OCI-LY7 (cell line): ENCODE measurements around the gene PLEKHM3. TPM values are rescaled to one million over a fixed set of nuclear protein-coding genes. Genes with fewer than 3 reads are reported as not detected.

Experiments used
- BruUV-seq: library from RNA; stranded (reverse); fragments of 400-500 nt; replicated peaks from 2 replicates; lab custom pipeline; 2021; lab: Mats Ljungman, UMichigan
- CTCF ChIA-PET: fragments of 300-600 bp; sonication (Branson Sonifier 250); formaldehyde crosslinking; loops from one replicate; lab custom pipeline; 2022; ENCODE audit warnings: antibody characterized with exemption; ENCODE audit not compliant: unreplicated experiment; lab: Charles Lee
- POLR2A ChIA-PET: fragments of 300-600 bp; sonication (Branson Sonifier 250); formaldehyde crosslinking; loops from one replicate; lab custom pipeline; 2022; ENCODE audit warnings: antibody characterized with exemption; lab: Charles Lee
- DNase-seq: peaks from one replicate; pipeline ENCODE4 v3.0.0-alpha.2; 2015; ENCODE audit warnings: low spot score
- H2AFZ ChIP-seq: fragments of 200-600 bp; sonication (generic), shearing (Covaris generic); 2 replicates; pipeline ENCODE4 v1.6.1; 2014; ENCODE audit warnings: mild to moderate bottlenecking, antibody characterized with exemption, low read length, moderate library complexity
- H3K27ac ChIP-seq: fragments of 200-600 bp; sonication (generic); 2 replicates; pipeline ENCODE4 v1.5.1; 2014; ENCODE audit warnings: mixed run types, low read depth, mild to moderate bottlenecking, moderate library complexity, low read length, inconsistent platforms; ENCODE audit not compliant: poor library complexity, severe bottlenecking
- H3K36me3 ChIP-seq: fragments of 200-600 bp; sonication (generic); 2 replicates; pipeline ENCODE4 v1.6.1; 2014; ENCODE audit warnings: mild to moderate bottlenecking, antibody characterized with exemption, low read length, moderate library complexity, mixed read lengths; ENCODE audit not compliant: insufficient read depth
- H3K4me1 ChIP-seq: fragments of 200-600 bp; sonication (generic); 2 replicates; pipeline ENCODE4 v1.5.1; 2014; ENCODE audit warnings: mild to moderate bottlenecking, low read length; ENCODE audit not compliant: insufficient read depth, poor library complexity, severe bottlenecking
- H3K4me2 ChIP-seq: fragments of 200-600 bp; sonication (generic); 2 replicates; pipeline ENCODE4 v1.6.1; 2014; ENCODE audit warnings: mild to moderate bottlenecking, low read length
- H3K4me3 ChIP-seq: fragments of 200-600 bp; sonication (generic); 2 replicates; pipeline ENCODE4 v1.5.1; 2014; ENCODE audit warnings: mild to moderate bottlenecking, low read depth, low read length; ENCODE audit not compliant: poor library complexity, severe bottlenecking
- H3K79me2 ChIP-seq: fragments of 200-600 bp; sonication (generic); 2 replicates; pipeline ENCODE4 v1.6.1; 2016; ENCODE audit warnings: low read depth, mild to moderate bottlenecking, low read length, moderate library complexity, mixed read lengths; ENCODE audit not compliant: insufficient read depth
- H3K9me2 ChIP-seq: fragments of 200-600 bp; sonication (generic); 2 replicates; pipeline ENCODE4 v1.6.1; 2016; ENCODE audit warnings: mild to moderate bottlenecking, low read length, mixed read lengths; ENCODE audit not compliant: insufficient read depth
- H3K9me3 ChIP-seq: fragments of 200-600 bp; sonication (generic); 2 replicates; pipeline ENCODE4 v1.6.1; 2014; ENCODE audit warnings: mild to moderate bottlenecking, mixed run types, low read length, mixed read lengths
- H4K20me1 ChIP-seq: fragments of 200-600 bp; sonication (generic); 2 replicates; pipeline ENCODE4 v1.6.1; 2014; ENCODE audit warnings: mild to moderate bottlenecking, antibody characterized with exemption, low read length, moderate library complexity, mixed read lengths; ENCODE audit not compliant: insufficient read depth
- EZH2phosphoT487 ChIP-seq: fragments of 200-600 bp; sonication (generic); IDR thresholded peaks from 2 replicates; pipeline ENCODE4 v1.6.1; 2018; ENCODE audit warnings: low read depth, borderline replicate concordance, mild to moderate bottlenecking, mixed run types, antibody characterized with exemption, low read length, moderate library complexity, mixed read lengths
- intact Hi-C: fragments of 100-400 bp; cut with micrococcal nuclease; formaldehyde crosslinking; loops from one replicate; pipeline ENCODE4 v1.10.0; 2022; ENCODE audit not compliant: unreplicated experiment
- total RNA-seq, 2 experiments: library from RNA; depleted of rRNA in 1 of 2; stranded (reverse); fragments of >200 nt in 1 of 2; shearing (Covaris generic) in 1 of 2; gene quantifications; 2 replicates each; pipeline ENCODE4 v1.2.3, GENCODE V29; 2014 to 2022
- TF ChIP-seq, protein P1 (sequence below): fragments of 200-600 bp; sonication (generic); conservative IDR thresholded peaks from 2 replicates; pipeline ENCODE4 v1.5.1; 2014; ENCODE audit warnings: mild to moderate bottlenecking, antibody characterized with exemption, low read length, moderate library complexity, mixed read lengths

PLEKHM3 gene
- total RNA-seq, 2 experiments from 2014 or later = 3.7 to 6.3 TPM

DNA sequence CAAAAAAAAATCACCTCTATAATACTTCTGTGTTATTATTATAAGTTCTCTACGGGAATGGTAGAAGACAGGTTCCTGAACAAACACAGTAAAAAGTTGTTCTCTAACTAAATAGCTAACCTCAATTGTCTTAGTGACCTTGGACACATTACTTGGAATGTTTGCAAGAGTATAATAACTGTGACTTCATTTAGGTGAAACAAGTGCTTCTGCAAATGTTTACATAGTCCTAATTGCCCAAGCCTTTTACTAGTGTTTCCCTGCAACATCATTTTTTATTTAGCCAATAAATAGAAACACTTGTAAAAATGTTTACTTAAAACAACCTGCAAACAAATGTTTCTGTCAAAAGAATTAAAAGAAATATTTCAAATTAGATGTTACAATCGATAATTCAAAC is 9.9 kb downstream of the PLEKHM3 start:
- no peak overlapping the region for H3K4me3 ChIP-seq
- H4K20me1 ChIP-seq = no peaks in the 10 kb centered on the region; the same call in 1 of the 2 replicates
- no peaks in the 10 kb centered on the region for H3K9me3 ChIP-seq
- POLR2A ChIA-PET = no interaction called here
- no peaks in the 10 kb centered on the region for H3K36me3 ChIP-seq
- CTCF ChIA-PET = no interaction called here
- no peak for DNase-seq
- TF ChIP-seq EZH2phosphoT487 = no peak
- TF ChIP-seq, protein P1, sequence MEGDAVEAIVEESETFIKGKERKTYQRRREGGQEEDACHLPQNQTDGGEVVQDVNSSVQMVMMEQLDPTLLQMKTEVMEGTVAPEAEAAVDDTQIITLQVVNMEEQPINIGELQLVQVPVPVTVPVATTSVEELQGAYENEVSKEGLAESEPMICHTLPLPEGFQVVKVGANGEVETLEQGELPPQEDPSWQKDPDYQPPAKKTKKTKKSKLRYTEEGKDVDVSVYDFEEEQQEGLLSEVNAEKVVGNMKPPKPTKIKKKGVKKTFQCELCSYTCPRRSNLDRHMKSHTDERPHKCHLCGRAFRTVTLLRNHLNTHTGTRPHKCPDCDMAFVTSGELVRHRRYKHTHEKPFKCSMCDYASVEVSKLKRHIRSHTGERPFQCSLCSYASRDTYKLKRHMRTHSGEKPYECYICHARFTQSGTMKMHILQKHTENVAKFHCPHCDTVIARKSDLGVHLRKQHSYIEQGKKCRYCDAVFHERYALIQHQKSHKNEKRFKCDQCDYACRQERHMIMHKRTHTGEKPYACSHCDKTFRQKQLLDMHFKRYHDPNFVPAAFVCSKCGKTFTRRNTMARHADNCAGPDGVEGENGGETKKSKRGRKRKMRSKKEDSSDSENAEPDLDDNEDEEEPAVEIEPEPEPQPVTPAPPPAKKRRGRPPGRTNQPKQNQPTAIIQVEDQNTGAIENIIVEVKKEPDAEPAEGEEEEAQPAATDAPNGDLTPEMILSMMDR = no peak
- no peaks in the 10 kb centered on the region for H3K9me2 ChIP-seq
- H3K79me2 ChIP-seq = no peaks in the 10 kb centered on the region
- H3K27ac ChIP-seq = no peak overlapping the region
- no TSS peak for BruUV-seq
- H2AFZ ChIP-seq = no peak overlapping the region
- intact Hi-C loops = no loop called here
- H3K4me1 ChIP-seq = no peaks in the 10 kb centered on the region
- H3K4me2 ChIP-seq = no peak overlapping the region

DNA sequence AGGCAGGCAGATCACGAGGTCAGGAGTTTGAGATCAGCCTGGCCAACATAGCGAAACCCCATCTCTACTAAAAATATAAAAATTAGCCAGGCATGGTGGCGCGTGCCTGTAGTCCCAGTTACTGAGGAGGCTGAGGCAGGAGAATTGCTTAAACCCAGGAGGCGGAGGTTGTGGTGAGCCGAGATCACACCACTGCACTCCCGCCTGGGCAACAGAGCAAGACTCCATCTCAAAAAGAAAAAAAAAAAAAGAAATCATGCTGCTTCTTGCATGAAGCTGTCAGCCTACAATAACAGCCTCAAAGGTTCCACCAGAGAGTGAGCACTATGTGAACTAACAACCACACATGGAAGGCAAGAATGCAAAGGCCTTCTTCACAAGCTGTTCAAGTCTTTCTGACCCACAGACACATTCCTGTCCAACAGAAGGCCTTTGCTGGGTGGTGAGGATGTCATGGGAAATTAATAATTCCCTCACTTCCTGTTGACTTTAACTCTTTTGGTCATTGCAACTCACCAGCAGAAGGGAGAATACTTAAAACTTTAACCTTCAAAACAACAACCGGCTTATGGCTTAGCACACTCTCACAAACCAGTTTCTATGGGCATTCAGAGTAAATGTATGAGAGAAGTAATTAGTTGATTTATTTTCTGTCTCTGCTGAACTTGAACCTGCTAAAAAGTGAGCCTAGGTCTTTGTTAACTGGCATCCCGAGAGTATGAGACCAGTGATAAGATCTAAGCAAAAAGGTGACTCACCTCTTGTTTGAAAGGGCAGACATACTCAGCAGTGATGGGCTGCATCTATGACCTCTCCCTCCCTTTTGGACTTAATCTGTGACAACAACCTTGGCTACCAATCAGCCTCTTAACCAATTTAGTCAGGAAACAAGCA is 11.8 kb downstream of the PLEKHM3 start:
- H3K4me3 ChIP-seq = no peak overlapping the region
- BruUV-seq = no TSS peak
- no peaks in the 10 kb centered on the region for H3K9me3 ChIP-seq
- POLR2A ChIA-PET = interaction anchor here (2.1 kb wide), 1 partner anchor 15 kb away, joined by 6 read pairs; no protein-coding TSS in a partner anchor
- no peaks in the 10 kb centered on the region for H3K4me1 ChIP-seq
- no peaks in the 10 kb centered on the region for H3K79me2 ChIP-seq
- H4K20me1 ChIP-seq = no peaks in the 10 kb centered on the region; the same call in 1 of the 2 replicates
- no peak for TF ChIP-seq EZH2phosphoT487
- TF ChIP-seq, protein P1 = no peak
- no peak overlapping the region for H3K27ac ChIP-seq
- no peaks in the 10 kb centered on the region for H3K36me3 ChIP-seq
- no peak overlapping the region for H2AFZ ChIP-seq
- intact Hi-C loops = no loop called here
- DNase-seq = no peak
- no peak overlapping the region for H3K4me2 ChIP-seq
- CTCF ChIA-PET = no interaction called here
- no peaks in the 10 kb centered on the region for H3K9me2 ChIP-seq

GRCh38 chr2:208012449-208012848 is 12.9 kb downstream of the PLEKHM3 start:
- ChIA-PET CTCF (no interaction called here), POLR2A (interaction anchor here (0.6 to 2.1 kb wide), 2 partner anchors 14 kb away, joined by 3 to 6 read pairs; no protein-coding TSS in a partner anchor)
- Histone ChIP-seq H3K36me3 (no peaks in the 10 kb centered on the region), H3K9me3 (no peaks in the 10 kb centered on the region), H3K4me2 (no peak overlapping the region), H3K4me1 (no peaks in the 10 kb centered on the region), H3K27ac (no peak overlapping the region), H3K9me2 (no peaks in the 10 kb centered on the region), H2AFZ (no peak overlapping the region), H4K20me1 (no peaks in the 10 kb centered on the region; the same call in 1 of the 2 replicates), H3K4me3 (no peak overlapping the region), H3K79me2 (no peaks in the 10 kb centered on the region)
- no peak for DNase-seq
- no TSS peak for BruUV-seq
- TF ChIP-seq EZH2phosphoT487 = no peak
- TF ChIP-seq, protein P1 = no peak
- intact Hi-C loops = no loop called here
